NCI-H510A (cell line): ENCODE results near the gene JAKMIP3.

Source experiments
- DNase-seq: peaks from one replicate; lab custom pipeline; 2025; lab: John Stamatoyannopoulos, UW

JAKMIP3 gene

GRCh38 chr10:132099389-132100090, 33.8 kb downstream of the JAKMIP3 start:
- DNase-seq: no peak

DNA sequence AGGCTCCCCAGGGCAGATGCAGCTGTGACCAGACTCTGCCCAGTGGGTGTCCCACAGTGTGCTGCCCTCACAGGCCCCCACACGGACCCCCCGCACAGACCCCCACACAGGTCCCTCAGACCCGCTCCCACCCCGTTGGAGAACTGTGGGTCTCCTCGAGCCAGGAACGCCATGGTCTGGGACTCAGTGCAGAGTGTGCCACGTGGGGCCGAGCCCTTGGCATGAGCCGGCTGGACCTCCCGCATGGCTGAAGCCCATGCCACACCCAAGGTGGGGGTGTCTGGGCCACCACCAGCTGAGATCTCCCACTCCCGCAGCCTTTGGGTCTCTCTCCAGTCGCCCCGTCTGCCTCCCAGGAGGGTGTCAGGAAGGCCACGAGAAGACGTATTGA, 34.3 kb downstream of the JAKMIP3 start:
- DNase-seq: no peak

DNA sequence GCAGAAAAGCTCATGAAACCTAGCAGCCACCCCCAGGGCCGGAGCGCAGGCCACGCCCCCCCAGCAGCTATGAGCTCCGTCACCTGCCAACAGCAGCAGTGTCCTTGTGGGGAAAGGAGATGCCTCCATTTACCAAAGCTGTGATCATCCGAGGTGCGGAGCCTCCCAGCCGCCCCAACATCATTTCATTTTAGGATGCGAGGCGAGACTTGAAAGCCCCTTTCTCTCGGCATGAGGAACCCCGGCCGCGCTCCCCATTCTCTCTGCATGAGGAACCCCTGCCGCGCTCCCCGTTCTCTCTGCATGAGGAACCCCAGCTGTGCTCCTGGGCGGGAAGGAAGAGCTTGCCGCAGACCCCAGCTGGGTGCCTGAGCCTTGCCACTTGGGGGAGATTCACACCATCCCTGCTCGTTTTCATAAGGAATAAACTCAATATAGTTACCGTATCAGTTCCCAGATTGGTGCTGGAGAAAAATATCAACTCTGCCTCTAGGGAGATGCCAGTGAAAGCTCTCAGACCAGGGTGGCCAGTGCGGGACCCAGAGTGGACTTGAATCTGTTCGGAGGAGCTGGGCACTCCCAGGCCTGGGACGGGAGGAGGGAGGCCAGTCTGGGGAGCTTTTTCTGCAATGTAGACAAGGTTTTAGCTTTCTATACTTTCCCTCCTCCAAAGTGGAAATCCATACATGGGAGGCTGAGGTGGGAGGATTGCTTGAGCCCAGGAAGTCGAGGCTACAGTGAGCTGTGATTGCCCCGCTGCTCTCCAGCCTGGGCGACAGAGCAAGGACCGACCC, 35.0 kb downstream of the JAKMIP3 start:
- no peak for DNase-seq

- no peak for DNase-seq
Observed at GRCh38 chr10:132101529-132101928, 35.8 kb downstream of the JAKMIP3 start.

GRCh38 chr10:132102071-132102716, 36.4 kb downstream of the JAKMIP3 start:
- no peak for DNase-seq

DNA sequence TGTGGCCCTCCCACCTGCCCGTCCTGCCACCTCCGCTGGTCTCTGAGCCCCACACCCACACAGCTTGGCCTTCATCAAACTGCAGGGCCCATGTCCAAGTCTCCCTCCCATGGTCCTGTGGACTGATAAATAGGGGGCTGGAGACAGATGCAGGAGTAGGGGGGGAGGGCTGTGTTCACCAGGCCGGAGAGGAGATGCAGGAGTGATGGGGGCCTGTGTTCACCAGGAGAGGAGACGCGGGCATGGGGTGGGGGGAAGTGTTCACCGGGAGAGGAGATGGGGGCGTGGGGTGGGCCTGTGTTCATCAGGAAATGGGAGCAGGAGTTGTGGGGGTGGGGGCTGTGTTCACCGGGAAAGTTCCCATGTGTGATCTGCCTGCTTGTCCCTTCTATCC, 37.0 kb downstream of the JAKMIP3 start:
- DNase-seq: no peak

- DNase-seq: no peak
Observed at GRCh38 chr10:132103116-132103910, 37.6 kb downstream of the JAKMIP3 start.

DNA sequence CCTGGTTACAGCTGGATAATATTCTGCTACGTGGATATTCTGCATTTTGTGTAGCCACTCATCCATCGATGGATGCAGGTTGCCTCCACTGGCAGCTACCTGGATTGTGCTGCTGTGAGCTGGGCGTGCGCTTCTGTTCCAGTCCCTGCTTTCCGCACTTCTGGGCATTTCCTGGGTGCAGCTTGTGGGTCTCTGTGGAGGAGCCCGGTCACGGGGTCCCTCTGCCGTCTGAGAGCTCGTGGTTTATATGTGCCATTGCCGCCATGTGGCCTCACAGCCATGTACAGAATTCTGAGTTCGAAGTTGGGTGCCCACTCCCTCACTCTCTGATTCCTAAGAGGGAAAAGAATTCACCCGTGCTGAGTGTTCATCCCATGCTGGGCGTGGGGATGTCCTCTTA, 38.3 kb downstream of the JAKMIP3 start:
- DNase-seq: no peak

DNA sequence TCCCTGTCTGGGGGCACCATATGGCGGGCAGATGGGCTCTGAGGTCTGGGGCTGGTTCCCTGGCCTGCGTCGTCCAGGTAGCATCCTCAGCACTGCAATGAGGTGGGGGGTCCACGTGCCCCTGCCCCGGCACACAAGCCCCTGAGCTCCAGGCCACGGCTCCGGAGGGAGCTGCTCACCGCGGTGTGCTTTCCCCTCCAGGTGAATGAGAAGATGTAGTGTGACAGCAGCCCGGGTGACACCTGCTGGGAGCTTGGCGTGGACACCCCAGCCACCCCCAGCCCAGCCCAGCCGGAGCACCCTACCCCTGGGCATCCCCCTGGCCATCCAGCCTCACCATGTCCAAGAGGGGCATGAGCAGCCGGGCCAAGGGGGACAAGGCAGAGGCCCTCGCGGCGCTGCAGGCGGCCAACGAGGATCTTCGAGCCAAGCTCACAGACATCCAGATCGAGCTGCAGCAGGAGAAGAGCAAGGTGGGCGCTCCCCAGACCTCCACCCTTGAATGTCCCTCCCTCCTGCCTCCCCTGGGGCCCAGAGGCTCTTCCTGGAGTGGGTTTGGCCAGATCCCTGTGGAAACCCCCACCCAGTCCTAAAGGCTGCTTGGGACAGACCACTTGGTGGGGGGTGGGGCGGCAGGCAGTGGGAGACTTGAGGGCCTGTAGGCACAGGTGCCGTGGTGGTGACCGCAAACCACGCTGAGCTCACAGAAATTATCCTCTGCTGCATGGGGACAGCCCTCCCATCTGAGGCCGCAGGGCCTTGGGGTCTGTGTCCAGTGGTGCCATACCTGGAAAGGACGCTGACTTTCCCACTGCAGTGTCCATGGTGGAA, 38.9 kb downstream of the JAKMIP3 start:
- no peak for DNase-seq

GRCh38 chr10:132105302-132105995, 39.7 kb downstream of the JAKMIP3 start:
- DNase-seq: no peak

GRCh38 chr10:132106431-132106830, 40.7 kb downstream of the JAKMIP3 start:
- no peak for DNase-seq

DNA sequence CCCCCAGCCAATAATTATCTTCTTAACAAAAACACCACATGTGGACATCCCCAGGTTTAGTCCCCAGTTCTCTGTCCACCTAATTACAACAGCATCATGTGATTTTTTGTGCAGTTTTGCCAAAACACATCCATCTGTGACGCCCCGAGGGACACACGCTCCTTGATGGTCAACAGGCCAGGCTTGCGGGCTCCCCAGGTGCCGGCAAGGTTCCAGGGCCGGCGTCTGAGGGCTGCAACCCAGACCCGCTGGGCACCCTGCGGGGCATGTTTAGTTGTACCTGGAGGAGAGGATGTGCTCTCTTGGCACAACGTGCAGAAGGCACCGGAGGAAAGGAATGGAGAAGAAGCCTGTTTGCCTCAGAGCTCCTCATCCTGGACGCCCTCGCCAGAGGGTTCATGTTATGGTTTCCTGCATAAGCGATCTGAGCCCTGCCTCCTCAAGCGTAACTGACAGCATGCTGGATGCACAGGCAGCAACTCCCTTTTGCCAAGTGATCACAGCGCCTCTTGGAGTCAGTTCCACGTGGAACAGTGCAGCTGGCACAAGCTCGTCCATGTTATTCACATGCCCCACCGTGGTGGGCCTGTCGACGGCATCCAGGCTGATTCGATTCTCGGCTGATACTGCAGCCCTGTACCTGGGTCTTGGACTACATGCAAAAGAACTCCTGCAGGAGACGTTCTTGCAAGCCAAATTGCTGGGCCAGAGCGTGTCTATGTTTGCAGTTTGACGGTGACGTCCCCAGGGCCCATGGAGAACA, 41.6 kb downstream of the JAKMIP3 start:
- DNase-seq: no peak

DNA sequence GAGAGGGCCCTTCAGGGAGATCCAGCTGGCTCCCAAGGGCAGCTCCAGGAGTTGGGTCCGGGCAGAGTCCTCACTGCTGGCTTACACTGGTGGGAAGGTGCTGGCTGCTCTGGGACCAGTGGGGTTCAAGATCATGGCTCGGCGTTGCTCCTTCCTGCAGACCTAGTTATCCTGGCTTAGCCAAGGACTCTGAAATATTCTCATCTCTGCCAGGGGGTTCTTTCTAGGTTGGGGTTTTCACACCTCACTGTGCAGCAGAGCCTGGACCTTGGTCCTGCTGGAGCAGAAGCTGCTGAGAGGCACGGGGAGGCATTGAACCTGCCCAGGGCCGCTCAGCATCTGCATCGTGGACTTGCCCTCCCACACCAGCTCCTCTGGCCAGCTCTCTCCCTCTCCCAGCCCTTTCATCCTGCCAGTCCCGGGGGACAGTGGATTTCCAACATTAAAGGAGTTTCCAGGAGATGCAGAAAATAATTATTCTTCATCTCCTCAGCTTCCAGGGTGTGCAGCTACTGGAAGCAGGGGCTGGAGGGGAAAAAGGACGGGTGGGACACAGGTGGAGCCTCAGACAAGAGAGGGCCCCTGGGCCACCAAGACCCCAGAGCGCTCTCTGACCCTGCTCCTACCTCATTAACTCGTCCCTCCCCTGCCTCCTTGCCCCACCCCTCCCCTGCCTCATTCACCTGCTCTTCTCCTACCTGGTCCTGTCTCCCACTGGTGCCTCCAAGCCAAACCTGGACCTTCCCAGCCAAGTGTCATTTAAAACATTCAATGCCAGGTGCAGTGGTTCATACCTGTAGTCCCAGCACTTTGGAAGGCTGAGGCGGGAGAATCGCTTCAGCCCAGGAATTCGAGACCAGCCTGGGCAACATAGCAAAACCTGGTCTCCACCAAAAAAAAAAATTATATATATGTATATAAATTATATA, 42.5 kb downstream of the JAKMIP3 start:
- no peak for DNase-seq

GRCh38 chr10:132109341-132110110, 43.8 kb downstream of the JAKMIP3 start:
- DNase-seq: no peak

DNA sequence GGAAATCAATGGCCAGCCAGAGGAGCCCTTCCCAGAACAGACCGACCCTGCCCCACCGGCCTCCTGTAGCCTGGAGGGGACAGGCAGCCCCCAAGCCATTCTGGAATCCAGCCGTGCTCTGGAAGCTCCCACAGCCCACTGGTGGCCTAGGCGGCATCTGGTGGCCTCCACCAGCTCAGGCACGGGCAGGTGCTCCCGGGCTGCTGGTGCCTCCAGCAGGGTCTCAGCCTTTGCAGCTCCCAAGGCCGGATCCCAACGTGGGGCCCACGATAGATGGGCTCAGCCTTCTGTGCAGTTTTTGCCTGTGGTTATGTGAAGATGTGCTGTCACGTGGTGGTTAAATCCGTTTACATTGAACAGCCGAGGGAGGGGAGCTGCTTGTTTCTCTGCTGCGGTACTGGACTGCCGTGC, 44.4 kb downstream of the JAKMIP3 start:
- DNase-seq: no peak

GRCh38 chr10:132110713-132111112, 45.0 kb downstream of the JAKMIP3 start:
- DNase-seq: no peak

- no peak for DNase-seq
Observed at GRCh38 chr10:132111121-132111731, 45.5 kb downstream of the JAKMIP3 start.
